NCI-H446 (cell line): Measurements from ENCODE around the gene MACO1.
"Not testable (repeated sequence)": the region's sequence is repeated elsewhere in the genome, so short reads cannot be mapped to it uniquely, and the experiment has no call there.

ENCODE experiments used
- DNase-seq, 2 experiments: peaks; one replicate each; lab custom pipeline; 2025; lab: John Stamatoyannopoulos, UW

Gene MACO1

DNA sequence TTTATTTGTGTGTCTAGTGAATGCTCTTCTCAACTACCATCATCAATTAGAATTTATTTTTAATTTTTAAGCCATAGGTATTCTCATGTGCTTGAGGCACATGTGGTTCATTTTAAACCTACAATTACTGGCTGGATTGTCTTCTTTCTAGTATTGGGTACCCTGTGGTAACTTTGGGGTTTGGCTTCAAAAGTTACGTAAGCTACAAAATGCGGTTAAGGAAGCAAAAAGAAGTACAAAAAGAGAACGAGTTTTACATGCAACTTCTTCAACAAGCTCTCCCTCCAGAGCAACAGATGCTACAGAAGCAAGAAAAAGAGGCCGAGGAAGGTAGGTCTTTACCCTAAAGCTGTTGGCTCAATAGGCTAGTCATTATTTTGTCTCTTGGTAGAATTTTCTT lies 25.8 kb downstream of the MACO1 start:
- no peak for DNase-seq

DNA sequence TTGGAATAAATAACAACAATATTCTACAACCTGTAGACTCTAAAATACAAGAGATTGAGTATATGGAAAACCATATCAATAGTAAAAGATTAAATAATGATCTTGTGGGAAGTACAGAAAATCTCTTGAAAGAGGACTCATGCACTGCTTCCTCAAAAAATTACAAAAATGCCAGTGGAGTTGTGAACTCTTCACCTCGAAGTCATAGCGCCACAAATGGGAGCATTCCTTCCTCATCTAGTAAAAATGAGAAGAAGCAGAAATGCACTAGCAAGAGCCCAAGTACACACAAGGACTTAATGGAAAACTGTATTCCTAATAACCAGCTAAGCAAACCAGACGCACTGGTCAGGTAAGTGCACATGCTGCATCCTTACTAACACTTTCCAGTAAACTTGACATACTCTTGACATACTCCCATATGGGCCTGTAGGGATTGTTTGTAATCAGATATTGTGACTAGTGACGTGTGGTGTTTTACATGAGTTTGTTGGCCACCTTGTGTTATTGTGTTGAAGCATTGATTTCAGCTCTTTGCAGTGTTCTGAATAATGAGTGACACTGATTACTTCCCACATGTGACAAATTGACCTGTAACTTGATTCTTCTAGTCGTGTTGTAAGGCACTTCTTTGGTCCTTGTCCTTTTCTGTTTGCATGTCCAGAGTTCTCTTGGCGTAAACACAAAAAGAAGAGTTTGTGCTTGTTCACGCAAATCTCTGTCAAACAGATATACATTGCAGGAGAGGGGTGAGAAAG lies 28.0 kb downstream of the MACO1 start:
- DNase-seq, result no peak

DNA sequence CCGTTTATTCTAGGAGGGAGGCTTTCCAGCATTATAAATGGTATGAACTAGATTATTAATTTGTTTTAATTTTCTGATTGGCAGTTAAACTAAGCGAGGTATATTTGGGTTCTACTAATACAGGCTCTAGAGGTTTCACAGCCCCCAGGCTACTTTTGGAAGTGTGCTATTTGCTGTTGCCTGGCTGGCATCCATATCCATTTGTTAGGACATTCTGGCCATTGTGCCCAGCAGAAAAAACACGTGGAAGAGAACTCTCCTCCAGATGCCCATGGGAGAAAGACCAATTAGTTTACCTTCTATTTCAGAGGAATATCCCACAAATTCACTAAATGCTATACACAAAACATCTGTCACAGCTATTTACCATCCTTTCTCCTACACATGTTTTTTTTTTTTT lies 29.3 kb downstream of the MACO1 start:
- no peak for DNase-seq

DNA sequence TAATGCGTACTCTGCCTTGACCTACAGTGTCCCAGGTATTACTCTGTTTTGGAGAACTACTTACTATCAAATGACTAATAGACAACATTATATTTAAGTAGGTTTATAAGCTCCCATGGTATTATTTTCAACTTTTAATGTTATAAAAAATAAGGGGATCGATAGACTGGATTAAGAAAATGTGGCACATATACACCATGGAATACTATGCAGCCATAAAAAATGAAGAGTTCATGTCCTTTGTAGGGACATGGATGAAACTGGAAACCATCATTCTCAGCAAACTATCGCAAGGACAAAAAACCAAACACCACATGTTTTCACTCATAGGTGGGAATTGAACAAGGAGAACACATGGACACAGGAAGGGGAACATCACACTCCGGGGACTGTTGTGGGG lies 30.1 kb downstream of the MACO1 start:
- DNase-seq, result not testable (repeated sequence)

DNA sequence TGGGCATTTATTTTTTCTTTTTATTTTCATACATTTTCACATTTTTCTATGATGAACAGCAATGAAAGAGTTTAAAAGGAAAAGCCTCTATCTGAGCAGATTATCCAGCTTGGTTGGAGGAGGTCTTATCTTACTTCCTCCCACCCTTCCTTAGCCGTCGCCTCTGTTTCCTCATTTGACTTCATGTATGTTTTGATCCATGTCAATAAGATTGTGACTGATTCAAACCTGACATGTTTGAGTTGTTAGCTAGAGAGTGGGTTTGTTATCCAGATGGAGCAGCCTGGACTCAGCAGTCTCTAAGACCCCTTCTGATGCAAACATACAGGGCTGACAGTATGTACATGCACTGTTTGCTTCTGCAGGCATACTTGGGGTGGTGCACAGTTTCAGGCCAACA lies 31.2 kb downstream of the MACO1 start:
- DNase-seq, result no peak

DNA sequence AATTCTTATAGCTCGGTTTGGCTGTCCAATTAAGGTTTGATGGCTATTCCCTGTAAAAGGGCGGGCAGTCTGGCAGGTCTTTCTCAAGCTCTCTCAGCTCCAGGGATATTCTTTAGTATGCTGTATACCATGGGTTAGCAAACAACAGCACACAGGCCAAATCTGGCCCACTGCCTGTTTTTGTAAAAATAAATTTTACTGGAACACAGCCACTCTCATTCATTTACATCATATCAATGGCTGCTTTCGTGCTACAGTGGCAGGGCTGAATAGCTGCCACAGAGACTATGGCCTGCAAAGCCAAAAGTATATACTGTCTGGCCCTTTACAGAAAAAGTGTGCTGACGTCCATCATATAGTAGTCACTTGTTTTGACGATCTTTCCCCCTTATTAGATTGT lies 32.0 kb downstream of the MACO1 start:
- DNase-seq, result peak; percentile 42 to 76

DNA sequence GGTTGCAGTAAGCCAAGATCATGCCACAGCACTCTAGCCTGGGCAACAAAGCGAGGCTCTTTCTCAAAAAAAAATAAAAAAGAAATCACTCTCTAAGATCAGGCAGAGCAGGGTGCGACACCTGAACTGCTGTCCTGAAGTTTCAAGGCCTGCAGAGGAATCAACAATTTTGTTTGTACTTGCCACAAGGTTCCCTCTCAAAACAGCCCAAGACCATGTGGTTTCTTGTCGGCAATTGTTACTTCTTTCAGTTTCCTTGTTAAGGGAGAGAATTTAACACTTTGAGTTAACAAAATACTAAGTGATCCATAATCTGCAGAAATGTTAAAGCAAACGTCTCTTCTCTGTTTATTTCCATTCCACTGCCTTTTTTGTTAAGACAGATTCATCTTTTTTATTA lies 36.5 kb downstream of the MACO1 start:
- DNase-seq, result no peak

DNA sequence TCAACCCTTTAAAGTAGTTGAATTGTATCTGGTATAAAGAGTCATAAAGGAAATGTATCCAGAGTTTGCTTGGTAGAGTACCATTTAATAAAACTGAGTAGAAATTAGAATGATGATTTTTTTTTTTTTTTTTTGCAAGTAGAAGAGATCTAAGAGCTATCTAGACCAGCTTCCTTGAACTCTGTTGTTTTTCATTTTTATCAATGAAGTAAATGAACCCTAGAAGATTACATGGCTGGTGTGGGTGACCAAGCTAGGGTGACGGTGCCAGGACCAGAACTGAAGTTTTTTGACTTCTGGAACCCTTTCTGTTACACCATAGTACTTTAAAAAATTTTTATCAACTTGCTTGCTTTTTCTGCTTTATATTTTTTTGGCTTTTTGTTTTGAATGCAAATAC lies 36.9 kb downstream of the MACO1 start:
- DNase-seq, result no peak

DNA sequence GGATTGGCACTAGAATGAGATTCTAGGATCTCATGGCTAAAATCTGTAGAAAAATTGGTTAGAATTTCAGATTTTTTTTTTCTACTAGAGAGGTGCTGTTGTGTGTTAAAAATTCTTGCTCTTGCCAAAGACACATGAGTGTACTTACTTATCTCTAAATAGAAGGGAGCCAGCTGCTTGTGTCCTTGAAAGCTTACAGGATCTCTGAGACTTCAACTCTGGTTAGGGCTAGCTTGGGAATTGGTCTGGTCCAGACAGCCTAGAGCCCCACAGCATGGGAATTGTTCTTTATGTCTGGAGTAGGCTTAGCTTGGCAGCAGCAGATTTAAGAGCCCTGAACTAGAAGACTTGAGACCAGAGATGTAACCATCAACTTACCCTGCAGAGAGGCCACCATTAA lies 37.3 kb downstream of the MACO1 start:
- no peak for DNase-seq

DNA sequence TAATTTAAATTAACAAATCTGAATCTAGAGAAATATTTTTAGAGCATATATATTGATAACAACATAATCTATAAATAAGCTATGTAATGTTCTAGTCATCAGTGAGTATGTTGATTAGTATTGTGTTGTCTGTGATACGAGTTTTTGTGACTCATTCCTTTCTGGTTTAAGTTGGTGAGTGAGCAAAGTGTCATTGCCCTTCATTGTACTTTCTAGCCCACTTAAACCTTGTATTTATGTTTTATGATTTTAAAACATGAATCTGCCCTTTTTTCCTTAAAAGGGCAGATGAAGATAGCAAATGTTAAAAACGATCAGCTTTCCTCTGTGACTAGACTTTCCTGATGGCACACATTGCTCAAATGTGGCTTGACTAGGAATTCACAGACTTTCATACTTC lies 38.5 kb downstream of the MACO1 start:
- no peak for DNase-seq

DNA sequence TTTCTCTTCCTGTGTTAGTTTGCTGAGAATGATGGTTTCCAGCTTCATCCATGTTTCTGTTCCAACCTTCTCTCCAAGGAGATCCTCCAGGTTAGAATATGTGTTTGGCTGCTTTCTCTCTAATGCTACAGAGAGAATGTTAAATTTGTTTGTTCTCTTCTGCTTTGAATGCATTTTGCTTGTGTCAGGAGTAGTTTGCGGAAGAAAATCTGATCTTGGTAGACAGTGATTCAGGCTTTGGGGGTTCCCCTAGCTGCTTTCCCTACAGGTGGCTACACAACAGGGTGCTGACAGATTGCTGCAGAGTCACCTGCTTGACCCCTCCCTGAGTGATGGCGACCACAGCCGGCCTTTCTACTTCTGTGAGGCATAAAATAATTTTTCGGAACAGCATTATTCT lies 41.8 kb downstream of the MACO1 start:
- DNase-seq, result no peak

DNA sequence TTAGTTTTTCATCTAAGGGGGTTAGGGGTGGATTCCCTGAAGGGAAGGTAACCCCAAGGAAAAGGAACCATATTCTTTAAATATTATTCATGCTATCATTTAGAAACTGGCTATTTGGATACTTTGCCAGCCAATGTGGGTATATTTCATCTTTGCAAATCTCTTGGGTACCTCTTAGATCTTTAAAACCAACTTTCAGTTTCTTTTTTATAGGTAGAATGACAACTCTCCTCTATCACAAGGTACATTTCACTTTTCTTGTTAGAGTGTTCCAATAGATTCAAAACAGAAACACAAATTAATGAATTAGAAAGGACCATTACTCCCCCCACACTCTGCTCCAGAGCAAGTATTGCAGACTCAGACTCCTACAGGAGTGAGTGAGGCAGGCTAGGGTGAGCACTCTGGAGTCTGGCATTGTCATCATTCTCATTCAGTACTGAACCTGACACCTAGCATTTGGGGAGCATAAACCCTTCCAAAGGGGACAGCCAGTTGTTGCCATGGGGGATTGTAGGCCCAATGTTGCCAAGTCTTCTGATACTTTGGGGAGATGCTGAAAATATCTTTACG lies 43.0 kb downstream of the MACO1 start:
- no peak for DNase-seq

DNA sequence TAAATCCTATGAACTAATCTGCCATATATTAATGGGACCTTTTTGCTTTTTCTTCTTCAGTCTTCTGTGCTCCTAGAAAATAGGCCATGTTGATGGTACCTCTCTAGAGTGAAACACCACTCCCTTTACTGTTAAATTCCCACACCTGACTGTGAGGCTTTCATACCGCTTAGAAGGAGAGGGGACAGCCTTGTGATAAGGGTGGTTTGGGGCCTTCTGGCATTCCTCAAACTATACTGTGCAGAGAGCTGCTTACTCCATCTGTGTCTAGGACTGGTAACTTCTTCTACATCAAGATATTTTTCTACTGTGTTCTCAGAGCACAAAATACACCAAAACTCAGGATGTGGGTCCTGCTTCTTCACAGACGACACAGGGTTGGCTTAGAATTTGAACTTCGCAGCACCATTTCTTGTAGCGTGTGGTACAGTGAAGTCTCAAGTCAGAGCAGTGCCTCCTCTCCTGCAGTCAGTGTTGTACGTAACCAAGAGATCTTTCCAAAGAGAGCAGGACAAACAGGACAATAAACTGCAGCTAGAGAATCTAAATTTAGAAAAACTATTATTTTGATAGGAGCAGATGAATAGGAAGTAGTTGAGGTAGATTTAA lies 43.8 kb downstream of the MACO1 start:
- DNase-seq, result no peak

DNA sequence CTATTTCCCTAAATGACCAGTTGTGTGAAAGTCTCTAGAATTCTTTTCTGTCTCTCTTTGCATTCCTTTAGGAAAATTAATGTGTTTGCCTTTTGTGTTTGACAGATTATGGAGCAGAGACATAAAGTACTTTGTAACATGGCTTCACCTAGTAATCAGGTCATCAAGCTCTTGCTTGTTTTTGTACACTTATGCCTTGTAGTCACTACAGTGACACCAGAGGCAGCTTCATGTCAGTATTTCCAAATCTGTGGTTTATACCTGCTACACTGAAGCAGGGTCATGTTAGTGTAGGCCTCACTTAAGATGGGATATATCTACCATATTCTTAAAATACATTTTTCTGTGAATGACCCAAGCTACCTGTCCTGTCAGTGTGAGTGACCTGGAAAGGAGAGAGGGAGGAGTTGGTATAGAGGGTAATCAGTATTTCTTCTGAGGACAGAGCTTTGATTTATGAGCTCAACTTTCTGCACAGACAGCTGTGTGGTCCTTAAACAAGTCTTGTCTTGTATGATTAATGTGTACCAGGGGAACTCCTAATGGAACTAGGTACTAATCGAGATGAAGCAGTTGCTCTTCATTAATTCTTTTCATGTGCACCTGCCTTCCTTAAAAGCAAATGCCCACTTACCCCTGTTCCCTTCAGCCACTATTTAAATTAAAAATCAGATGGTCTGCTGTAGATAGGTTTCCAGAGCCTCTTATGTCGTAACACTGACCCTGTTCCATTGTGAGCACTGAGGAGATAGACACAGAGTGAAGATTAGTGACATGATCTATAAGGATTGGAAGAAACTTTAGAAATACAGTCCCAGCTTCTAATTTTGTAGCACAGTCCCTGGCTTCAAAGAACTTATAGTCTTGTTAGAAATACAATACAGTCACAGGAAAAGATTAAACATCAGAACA lies 45.7 kb downstream of the MACO1 start:
- no peak for DNase-seq

DNA sequence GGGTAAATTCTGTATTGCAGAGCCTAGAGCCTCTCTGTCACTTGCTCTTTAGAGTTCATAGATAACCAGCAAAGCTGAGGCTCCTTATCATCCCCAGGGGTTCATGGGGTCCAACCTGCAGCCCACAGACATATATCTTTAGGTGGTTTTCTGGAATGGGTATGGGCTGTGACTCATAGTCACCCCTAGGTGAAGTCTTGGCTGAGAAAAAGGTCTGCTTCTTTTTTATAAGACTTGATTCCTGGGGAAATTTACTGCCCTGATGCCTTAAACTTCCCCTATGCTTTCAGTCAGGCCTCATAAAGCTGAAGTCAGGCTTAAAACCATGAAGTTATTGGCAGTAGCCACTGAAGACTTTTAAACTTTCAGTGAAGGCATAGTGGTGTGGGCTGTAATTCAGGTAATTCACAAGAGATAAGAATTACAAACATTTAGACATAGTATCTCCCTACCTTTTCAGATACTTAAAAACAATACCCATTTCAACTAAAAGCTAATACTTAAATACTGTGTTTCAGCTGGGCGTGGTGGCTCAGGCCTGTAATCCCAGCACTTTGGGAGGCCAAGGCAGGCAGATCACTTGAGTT lies 46.8 kb downstream of the MACO1 start:
- no peak for DNase-seq

DNA sequence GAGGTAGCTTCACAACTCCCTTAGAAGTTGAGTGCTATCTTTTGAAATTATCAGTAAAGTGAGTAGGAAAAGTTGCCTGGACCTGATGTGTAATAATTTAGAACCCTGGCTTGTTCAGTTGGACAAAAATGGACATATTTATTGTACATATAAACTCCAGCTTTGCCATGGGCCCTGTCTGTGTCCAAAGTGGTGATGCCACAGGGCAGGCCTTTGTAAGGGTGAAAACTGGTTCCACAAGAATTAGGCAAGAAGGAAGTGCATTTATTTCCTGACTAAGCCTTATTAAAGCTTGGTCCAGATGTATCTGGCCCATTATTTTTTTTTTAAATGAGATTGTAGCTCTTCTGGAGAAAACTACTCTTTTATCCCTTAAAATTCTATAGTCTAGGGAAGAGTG lies 47.9 kb downstream of the MACO1 start:
- DNase-seq, result no peak

DNA sequence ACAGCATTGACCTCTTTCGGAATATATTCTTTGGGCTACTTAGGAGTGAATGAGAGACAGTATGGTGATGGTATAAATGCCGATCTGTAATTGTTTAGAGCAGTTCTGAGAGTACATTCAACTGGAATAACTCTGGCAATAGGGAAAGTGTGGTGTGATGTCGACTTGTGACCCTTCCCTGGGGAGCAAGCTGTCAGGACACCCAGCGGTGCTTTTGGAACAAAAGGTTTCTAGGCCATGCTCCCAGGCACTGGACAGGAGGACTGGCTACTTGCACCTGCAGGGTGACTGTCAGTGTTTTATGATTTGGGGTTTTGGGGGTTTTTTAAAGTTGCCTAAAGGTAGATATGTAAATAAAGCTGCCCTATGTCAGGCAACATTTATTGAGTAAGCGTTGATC lies 50.9 kb downstream of the MACO1 start:
- DNase-seq, result no peak

DNA sequence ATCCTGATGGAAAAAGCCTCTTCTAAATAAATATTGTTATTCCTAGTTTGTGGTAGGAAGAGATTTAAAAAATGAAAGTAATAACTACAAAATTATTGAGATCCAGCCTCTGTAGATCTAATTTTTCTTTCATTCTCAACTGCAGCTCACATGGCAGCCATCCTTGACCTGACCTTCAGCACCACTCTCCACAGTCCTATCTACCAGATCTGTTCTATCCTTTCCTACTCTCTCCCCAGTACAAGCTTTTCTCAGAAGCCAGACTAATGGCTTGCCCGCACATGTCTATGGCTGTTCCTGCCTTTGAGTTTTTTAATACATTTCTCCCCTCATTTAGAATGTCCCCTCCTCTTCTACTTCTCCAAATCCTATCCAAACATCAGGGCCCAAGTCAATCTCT lies 51.5 kb downstream of the MACO1 start:
- no peak for DNase-seq

DNA sequence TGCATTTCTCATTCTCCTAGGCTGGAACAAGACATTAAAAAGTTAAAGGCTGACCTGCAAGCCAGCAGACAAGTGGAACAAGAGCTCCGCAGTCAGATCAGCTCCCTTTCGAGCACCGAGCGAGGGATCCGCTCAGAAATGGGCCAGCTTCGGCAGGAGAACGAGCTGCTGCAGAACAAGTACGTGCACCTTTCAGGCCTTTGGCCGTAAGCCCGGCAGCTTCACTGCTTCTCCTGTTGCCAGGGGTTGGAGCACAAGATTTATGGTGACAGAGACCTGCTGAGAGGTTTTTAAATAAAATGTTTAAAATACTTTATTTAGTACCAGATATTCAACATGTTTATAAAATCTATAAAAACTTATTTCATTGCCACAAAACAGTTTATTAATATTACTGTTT lies 53.4 kb downstream of the MACO1 start:
- no peak for DNase-seq

DNA sequence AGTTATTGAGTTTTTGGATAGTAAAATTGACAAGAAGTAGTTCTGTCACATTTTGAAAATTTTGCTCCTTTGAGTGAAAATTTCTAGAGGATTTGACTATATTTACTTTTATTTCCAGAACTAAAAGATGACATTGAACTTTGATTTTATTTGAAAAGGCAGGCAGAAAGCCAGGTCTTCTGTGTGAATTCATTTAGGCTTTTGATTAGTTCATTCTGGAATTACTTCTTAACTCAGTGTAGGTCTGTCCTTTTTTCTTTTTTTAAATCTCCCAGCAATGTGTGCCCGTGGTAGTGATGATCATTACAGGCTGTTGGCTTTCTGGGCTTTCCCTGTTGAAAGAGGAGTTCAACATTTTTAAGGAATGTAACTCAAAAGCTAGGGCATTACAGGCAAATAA lies 53.8 kb downstream of the MACO1 start:
- no peak for DNase-seq

DNA sequence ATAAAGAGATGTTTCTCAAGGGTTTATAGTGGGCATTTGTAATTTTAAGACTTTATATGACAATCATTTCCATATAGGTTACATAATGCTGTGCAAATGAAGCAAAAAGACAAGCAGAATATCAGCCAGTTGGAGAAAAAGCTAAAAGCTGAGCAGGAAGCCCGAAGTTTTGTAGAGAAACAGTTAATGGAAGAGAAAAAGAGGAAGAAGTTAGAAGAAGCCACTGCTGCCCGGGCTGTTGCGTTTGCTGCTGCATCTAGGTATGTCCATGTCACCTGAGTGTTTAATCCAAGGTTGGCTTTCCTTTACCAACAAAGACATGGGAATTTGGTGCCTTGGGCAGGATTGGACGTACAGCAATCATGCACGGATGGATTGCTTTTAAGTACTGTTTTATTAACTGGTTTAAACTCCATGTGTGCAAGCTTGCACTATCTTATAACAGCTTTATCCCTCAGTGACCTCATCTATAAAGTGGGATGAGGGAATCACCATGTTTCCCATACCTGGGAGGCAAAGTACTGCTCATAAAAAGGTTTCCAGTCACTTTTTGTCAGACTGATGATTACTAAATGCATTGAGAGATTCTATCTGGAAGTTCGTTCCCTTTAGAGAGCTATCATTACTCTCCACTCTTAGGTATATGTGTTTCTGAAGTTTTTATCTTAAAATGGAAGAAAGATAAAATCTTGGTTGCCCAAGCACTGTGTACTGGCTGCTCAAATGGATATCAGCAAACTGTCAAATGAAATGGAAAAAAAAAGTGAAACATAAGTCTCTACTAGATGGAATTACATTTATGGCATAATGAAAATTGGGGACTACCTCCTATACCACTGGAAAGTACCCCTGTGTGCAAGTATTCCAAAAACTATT lies 55.1 kb downstream of the MACO1 start:
- DNase-seq, result no peak
